Lower lobe of right lung (tissue), 2 donors: ENCODE results near the gene USH1C. TPM values are rescaled to one million over a fixed set of nuclear protein-coding genes. Genes with fewer than 3 reads are reported as not detected.

Experiments used
- ATAC-seq, 2 donors: fragments of 200-7000 bp; cut with Tn5 transposase; one replicate each; pipeline ENCODE4 v1.9.1; 2020 to 2022; ENCODE audit warnings: mild to moderate bottlenecking in 2 of 2, moderate library complexity in 2 of 2
- DNase-seq: peaks from one replicate; pipeline ENCODE4 v3.0.0-alpha.2; 2020
- H3K27ac ChIP-seq: fragments of 200-600 bp; one replicate; pipeline ENCODE4 v1.8.0; 2022
- H3K27me3 ChIP-seq: fragments of 200-600 bp; one replicate; pipeline ENCODE4 v1.8.0; 2022; ENCODE audit warnings: low read depth
- H3K36me3 ChIP-seq: fragments of 200-600 bp; one replicate; pipeline ENCODE4 v1.8.0; 2022; ENCODE audit warnings: mild to moderate bottlenecking
- H3K4me1 ChIP-seq: fragments of 200-600 bp; one replicate; pipeline ENCODE4 v1.8.0; 2022
- H3K4me3 ChIP-seq: fragments of 200-600 bp; one replicate; pipeline ENCODE4 v1.8.0; 2022; ENCODE audit warnings: mild to moderate bottlenecking
- H3K9me3 ChIP-seq: fragments of 200-600 bp; one replicate; pipeline ENCODE4 v1.8.0; 2022
- intact Hi-C: fragments of 100-400 bp; cut with DNase I; formaldehyde crosslinking; loops from one replicate; pipeline ENCODE4 v1.11.0; 2022
- total RNA-seq: library from RNA; stranded (reverse); fragmentation: NEBNext Ultra II Directional; extraction: Animal tissue kit (Norgen Biotek cat#: 25700); gene quantifications from one replicate; pipeline ENCODE4 v1.2.1, GENCODE V29; 2021
- TF ChIP-seq, protein P1 (sequence below): fragments of 200-600 bp; IDR thresholded peaks from one replicate; pipeline ENCODE4 v1.8.0; 2022; ENCODE audit warnings: antibody characterized with exemption, mild to moderate bottlenecking
- donor health status: DM: no; HTN: yes; CAD: no; lungs with severe emphysema.

The USH1C gene
- total RNA-seq, 1 donor from 2014 or later, result 0.30 TPM

- H3K4me3 ChIP-seq, result no peak overlapping the region
- H3K36me3 ChIP-seq, result no peaks in the 10 kb centered on the region
- H3K4me1 ChIP-seq, result no peaks in the 10 kb centered on the region
- no peak overlapping the region for H3K27ac ChIP-seq
- no peaks in the 10 kb centered on the region for H3K9me3 ChIP-seq
- TF ChIP-seq, protein P1, sequence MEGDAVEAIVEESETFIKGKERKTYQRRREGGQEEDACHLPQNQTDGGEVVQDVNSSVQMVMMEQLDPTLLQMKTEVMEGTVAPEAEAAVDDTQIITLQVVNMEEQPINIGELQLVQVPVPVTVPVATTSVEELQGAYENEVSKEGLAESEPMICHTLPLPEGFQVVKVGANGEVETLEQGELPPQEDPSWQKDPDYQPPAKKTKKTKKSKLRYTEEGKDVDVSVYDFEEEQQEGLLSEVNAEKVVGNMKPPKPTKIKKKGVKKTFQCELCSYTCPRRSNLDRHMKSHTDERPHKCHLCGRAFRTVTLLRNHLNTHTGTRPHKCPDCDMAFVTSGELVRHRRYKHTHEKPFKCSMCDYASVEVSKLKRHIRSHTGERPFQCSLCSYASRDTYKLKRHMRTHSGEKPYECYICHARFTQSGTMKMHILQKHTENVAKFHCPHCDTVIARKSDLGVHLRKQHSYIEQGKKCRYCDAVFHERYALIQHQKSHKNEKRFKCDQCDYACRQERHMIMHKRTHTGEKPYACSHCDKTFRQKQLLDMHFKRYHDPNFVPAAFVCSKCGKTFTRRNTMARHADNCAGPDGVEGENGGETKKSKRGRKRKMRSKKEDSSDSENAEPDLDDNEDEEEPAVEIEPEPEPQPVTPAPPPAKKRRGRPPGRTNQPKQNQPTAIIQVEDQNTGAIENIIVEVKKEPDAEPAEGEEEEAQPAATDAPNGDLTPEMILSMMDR, result no peak
- intact Hi-C loops, result no loop called here
- DNase-seq (no peak), ATAC-seq (no peak)
- no peaks in the 10 kb centered on the region for H3K27me3 ChIP-seq
Measured at GRCh38 chr11:17452668-17453067, 91.5 kb downstream of the USH1C start.

DNA sequence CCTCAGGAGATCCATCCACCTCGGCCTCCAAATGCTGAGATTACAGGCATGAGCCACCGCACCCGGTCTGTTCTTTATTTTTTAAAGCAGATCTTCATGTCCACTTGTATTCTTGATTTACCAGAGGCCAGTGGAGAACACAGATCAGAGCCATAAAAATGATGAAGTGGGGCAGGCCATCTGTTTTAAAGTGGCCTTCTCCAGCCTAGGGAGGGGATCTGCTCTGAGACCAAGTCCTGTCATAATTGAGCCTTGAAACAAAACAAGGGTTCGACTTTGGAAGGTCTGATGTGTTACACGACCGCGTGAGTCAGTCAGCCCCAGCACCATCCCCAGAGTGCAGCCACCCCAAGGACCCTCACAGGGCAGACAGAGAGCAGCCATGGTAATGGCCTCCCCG is 95.1 kb downstream of the USH1C start:
- intact Hi-C loops, result no loop called here
- Histone ChIP-seq H3K27ac (no peak overlapping the region), H3K36me3 (no peaks in the 10 kb centered on the region), H3K4me1 (no peaks in the 10 kb centered on the region), H3K4me3 (no peak overlapping the region), H3K27me3 (no peaks in the 10 kb centered on the region), H3K9me3 (no peaks in the 10 kb centered on the region)
- DNase-seq (no peak), ATAC-seq (no peak)
- TF ChIP-seq, protein P1, result no peak

GRCh38 chr11:17446482-17446881 is 97.7 kb downstream of the USH1C start:
- DNase-seq (no peak), ATAC-seq (no peak)
- no peaks in the 10 kb centered on the region for H3K36me3 ChIP-seq
- no peaks in the 10 kb centered on the region for H3K4me1 ChIP-seq
- no peaks in the 10 kb centered on the region for H3K27me3 ChIP-seq
- H3K9me3 ChIP-seq, result no peaks in the 10 kb centered on the region
- intact Hi-C loops, result no loop called here
- H3K4me3 ChIP-seq, result no peak overlapping the region
- TF ChIP-seq, protein P1, result no peak
- no peak overlapping the region for H3K27ac ChIP-seq

DNA sequence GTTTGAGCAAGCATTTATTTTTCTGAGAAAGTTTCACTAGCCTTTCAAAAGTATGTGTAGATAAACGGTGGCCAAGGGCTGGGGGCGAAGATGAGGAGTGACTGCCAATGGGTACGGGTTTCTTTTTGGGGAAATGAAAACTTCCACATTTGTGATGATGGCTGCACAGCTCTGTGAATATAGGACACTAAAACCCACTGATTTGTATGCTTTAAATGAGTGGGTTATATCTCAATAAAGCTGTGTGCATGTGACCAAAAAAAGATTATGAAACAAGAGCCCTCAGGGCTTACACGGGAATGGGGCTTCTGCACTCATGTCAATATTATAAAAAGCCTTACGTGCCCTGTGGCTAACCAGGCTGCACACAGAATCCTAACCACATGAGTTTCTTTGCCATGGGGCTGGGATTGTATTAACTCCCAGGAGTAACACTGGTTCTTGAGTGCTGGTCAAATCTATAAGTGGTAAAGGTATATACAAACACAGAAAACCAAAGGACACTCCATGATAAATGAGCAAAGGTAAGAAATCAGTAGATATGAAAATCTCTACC is 98.9 kb downstream of the USH1C start:
- no peak for ATAC-seq
- intact Hi-C loops, result no loop called here
- Histone ChIP-seq H3K4me1 (no peaks in the 10 kb centered on the region), H3K4me3 (no peak overlapping the region), H3K27ac (no peak overlapping the region), H3K9me3 (no peaks in the 10 kb centered on the region), H3K36me3 (no peaks in the 10 kb centered on the region), H3K27me3 (peaks cover 4% of the 10 kb centered on the region)
- DNase-seq, result no peak
- TF ChIP-seq, protein P1, result no peak

DNA sequence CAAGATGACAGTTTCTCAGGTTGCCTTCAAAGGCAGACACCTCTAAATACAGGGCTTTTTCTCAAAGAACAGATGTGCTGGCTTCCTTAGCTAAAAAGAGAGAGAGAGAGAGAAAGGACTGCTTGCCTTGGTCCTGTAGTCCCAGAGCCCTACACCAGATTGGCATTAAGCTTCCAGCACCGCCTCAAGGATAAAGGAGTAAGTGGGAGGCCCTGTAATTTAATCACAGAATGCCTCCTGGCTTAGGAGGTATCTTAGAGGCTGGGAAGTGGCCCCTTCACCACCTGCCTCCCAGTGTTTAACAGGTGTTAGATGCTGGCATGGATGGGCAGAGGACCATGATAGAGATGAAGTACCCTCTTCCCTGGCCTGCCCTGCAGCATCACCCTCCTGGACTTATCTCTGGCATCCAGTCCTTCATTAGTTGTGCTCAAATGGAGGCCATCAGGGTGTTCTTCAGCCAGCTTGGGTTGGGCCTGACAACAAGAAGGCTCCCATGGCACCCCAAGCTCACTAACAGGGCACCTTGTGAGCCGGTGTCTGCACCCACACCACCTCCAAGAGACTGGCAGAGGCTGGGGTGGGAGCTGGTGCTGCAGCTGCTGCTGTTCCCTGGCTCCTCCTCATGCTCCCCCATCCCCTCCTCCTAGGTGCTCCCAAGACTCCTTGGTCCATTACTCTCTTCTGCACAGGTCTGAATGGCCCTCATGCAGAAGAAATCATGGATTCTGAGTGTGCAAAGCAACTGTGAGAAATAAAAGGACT is 100.1 kb downstream of the USH1C start:
- no peaks in the 10 kb centered on the region for H3K4me1 ChIP-seq
- H3K36me3 ChIP-seq, result no peaks in the 10 kb centered on the region
- peaks cover 14% of the 10 kb centered on the region for H3K27me3 ChIP-seq
- no peak for DNase-seq
- H3K4me3 ChIP-seq, result no peak overlapping the region
- no peaks in the 10 kb centered on the region for H3K9me3 ChIP-seq
- no peak overlapping the region for H3K27ac ChIP-seq
- TF ChIP-seq, protein P1, result no peak
- no peak for ATAC-seq
- intact Hi-C loops, result no loop called here

Other genes starting within 250 kb of the USH1C start
- gene NCR3LG1, start 192.6 kb downstream of the USH1C start, total RNA-seq, result 3.2 TPM
- gene KCNJ11, start 155.8 kb downstream of the USH1C start, total RNA-seq, result 4.3 TPM
- 4.9 TPM for gene ABCC8, start 67.6 kb downstream of the USH1C start, total RNA-seq
- gene OTOG, start 2.8 kb upstream of the USH1C start, total RNA-seq, result not detected
- not detected for gene MYOD1, start 175.2 kb upstream of the USH1C start, total RNA-seq
- not detected for gene KCNC1, start 190.4 kb upstream of the USH1C start, total RNA-seq